GM18511 (cell line): Measurements from ENCODE around the gene EXOC7.

ENCODE experiments used
- ATAC-seq: cut with Tn5 transposase; IDR thresholded peaks from one replicate; pipeline ENCODE4 v1.9.1; 2021; ENCODE audit warnings: mild to moderate bottlenecking, moderate library complexity; ENCODE audit not compliant: unreplicated experiment

Gene EXOC7

DNA sequence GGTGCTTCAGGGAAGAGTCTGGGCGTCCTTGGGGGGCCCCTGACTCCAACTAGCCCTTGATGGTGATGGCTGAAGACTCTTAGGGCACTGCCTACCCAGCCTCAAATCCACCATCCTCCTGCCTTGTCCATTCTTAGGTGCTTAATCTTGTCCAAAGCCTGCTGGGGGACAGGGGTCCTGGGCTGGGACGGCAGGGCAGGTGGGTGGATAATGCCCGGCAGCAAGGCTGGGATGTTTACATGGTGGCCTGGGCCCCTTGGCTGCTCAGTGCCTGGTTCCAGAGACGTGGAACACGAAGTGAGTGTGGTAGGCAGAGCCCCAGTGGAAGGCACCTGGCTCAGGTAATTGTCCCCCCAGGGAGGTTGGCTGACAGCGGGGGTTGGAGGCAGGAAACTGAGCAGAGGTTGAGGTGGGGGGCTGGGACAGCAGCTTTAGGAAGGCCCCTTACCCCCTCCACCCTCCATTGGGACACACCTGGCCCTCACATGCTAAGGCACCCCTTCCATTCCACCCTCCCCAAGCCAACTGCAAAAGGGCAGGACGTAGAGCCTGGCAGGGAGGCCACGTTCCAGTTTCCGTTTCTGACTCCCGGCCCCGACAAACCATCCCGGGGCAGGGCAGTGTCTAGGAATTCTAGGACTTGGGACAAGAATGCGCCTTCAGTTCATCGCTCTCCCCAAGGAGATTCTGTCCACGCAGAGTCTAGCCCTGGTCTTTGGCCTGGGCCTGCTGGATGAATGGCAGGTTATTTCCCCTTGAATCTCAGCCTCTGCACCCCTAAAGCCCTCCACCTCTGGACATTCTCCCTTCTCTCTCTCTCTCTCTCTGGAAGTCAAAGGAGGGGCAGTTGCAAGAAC lies 35.5 kb upstream of the EXOC7 start:
- no peak for ATAC-seq

- no peak for ATAC-seq
Observed at GRCh38 chr17:76138234-76138895, 34.8 kb upstream of the EXOC7 start.

DNA sequence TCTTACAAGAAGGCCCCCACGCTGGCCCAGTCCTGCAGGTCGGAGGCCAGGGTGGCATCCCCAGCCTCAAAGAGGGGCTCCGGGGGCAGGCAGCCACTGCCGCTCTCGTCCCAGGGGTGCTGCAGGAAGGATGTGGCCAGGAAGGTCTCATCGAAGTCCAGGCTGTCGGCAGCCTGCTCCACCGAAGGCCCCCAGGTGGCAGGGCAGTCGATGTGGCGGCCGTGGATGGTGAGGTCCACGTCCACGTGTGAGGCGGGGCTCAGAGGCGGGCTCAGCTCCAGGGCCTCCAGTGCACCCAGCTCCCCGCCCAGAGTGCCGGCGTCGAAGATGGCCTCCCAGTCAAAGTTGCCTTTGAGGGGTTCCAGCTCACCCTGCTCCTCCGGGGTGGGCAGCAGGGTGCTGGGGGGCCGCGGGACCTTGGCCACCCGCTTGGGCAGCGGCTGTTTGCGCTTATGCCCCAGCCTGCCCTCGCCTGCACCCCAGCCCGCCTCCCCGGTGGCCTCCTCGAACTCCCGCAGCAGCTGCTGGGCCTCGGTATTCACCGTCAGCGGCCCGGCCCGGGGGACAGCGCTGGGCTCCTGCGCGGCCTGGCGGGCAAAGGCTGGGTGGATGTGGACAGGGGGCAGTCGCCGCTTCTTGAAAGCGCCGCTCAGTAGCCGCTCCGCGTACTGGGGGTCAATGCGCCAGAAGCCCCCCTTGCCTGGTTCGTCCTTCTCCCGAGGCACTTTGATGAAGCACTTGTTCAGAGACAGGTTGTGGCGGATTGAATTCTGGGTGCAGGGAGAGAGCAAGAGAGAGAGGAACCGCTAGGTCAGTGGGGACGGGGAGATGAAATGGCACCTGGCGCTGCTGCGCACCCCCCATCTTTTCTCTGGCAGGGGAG lies 34.0 kb upstream of the EXOC7 start:
- ATAC-seq, result no peak

- ATAC-seq, result no peak
Observed at GRCh38 chr17:76137001-76137350, 33.4 kb upstream of the EXOC7 start.

GRCh38 chr17:76136276-76137000 lies 32.9 kb upstream of the EXOC7 start:
- ATAC-seq, result no peak

DNA sequence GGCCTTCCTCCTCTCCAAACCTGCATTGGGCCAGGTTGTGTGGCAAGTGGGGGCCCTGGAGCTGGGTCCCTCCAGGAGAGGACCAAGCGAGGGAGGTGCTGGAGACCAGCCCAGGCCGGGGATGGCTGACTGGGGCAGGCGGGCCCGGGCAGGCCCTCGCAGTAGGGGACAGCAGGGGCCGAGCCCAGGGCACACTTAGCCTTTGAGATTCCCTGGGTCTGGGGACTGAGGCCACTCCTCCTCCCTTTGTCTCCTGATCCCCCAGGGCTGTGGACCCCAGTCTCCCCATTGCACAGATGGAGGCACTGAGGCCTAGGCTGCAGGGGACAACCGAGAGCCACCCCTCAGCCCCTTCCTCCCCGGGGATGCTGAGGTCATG lies 32.2 kb upstream of the EXOC7 start:
- no peak for ATAC-seq

DNA sequence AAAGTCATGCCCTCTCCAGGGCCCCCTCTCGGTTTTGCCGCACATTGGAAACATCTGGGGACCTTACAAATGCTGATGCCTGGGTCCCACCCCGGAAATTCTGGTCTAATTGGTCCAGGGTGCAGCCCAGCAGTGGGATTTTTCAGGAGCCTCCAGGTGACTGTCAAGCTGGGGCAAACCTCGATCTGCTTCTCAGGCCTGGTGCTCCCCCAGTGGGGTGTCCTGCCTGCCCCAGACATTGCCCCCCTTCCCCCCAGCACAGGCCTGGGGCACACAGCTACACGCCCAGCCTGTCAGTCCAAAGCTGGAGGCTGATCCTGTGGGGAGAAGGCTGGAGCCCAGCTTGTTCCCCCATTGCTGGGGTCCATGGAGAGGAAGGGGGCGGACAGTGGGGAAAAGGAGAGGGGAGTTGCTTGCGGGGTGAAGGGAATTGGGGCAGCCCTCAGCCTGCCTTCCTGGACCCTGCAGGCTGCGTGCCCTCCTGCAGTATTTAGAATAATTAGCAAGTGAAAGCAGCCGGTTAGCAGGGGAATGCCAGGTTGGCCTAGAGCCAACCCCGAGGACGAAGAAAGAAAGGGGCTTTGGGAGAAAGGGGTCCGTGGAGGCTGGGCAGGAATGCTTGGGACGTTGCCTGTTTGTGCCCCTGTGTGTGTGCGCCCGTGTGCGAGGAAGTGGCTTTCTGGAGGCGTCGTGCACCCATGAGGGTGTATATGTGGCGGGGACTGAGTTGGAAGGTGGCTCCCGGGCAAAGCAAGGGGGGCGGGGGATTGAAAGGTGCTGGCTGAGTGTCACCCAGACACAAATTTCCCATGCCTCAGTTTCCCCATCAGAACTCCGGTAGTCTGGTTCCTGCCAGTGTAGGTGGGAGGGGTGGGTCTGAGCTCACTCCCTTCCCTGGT lies 31.6 kb upstream of the EXOC7 start:
- no peak for ATAC-seq

GRCh38 chr17:76132574-76133338 lies 29.2 kb upstream of the EXOC7 start:
- ATAC-seq, result no peak

DNA sequence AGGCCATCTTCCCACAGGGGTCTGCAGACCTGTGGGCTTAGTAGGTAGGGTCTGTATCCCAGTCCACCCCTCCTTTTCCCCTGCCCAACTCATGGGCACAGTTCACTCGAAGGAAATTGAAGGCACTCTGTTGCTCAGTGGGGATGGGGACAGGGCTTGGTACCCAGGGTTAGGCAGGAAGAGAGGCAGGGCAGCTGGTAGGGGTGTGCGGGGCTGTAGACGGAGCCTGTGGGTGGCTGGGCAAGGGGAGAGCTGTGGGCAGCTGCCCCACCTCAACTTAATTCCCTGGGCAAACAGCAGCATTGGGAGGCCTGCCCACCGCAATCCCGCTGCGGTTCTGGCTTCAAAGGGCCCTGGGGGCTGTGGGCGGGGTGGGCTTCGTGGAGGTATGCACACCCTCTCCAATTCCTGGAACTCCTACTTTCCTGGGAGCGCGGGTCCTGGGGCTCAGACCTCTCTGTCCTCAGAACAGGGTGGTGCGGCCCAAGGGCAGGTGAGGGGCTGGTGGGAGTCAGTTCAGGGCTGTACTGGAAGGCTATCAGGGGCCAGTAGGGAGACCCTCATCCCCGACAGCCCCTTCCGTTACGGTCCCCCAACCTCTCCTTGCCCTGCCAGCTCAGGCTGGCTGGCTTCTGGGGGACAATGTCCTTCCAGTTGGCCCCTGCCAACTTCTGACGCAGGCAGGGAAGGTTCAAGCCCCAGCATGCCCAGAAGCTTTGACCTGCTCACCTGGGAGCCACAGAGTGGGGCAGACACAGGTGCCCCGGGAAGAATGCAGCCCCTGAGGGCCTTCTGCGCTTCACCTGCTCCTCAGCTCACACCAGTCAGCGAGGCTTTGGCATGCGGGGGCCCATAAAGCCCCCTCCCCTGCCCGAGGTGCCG lies 28.3 kb upstream of the EXOC7 start:
- ATAC-seq, result no peak

GRCh38 chr17:76131051-76131691 lies 27.6 kb upstream of the EXOC7 start:
- no peak for ATAC-seq

DNA sequence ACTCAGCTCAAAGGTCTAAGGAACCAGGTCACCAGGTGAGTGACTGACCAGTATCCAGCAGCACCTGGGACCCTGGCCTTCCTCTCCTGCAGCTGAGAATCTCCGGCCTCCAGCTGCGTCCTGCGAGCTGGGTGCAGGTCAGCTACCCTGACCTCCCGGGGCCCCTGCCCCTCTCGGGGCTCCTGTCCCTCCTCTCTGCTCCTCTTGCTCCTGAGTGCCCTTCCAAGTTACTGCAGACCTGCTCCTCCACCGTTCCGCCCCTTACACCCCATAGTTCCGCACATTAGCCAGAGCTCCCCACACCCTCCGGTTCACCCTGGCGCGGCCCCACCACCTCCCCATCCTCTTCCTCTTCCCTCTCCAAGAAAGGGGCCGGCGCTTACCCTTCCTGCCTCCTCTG lies 26.9 kb upstream of the EXOC7 start:
- no peak for ATAC-seq

DNA sequence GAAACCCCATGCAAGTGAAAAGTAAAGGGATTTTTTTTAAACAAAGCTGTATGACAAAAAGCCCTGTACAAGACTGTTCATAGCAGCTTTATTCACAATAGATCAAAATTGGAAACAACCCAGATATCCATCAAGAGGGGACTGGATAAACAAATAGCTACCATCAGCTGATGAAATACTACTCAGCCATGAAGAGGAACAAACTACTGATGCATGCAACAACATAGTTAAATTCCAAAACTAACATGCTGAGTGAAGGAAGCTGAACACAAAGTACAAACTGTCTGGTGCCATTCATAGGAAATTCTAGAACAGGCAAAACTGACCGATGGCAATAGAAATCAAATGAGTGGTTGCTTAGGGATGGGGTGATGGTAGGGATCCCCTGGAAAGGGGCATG lies 22.3 kb upstream of the EXOC7 start:
- ATAC-seq, result no peak

- ATAC-seq, result no peak
Observed at GRCh38 chr17:76125391-76125675, 21.7 kb upstream of the EXOC7 start.

DNA sequence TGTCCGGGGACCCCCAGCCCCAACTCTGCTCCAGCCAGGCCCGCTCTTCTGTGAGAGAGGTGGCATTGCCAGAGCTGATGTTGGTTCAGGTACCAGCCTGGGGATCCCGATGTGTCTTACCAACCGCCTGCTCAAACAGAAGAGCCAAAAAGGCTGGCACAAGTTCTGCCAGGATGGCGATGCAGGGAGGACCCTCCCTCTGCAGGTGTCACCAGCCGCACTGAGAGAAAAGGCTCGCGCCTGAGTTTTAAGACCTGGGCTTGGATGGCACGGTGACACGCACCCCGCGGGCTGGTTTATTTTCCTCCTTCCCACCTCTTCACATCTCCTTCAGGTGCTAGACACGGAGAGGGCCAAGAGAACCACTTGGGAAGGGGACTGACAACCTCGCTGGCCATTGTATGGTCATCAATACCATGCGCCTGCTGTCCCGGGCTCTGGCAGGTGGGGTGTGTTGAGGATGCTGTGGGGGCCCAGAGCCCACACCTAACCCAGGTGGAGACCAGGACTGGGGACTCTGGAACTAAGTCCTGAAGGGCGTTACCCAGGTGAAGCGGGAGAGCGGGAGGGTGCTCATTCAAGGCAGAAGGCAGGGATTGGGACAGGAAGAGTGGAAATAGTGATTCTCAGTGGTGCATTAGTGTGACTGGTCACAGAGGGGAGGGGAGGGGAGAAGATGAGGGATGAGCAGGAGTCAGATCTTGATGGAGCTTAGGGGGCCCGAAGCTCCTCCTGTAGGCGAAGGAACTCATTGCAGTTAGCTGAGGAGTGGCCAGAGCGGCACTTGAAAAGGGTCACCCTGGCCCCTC lies 21.2 kb upstream of the EXOC7 start:
- ATAC-seq, result no peak

GRCh38 chr17:76123749-76124581 lies 20.4 kb upstream of the EXOC7 start:
- ATAC-seq, result no peak

- no peak for ATAC-seq
Observed at GRCh38 chr17:76123191-76123499, 19.6 kb upstream of the EXOC7 start.
